ENCODE results near the gene RCN1. TPM values are rescaled to one million over a fixed set of nuclear protein-coding genes. Genes with fewer than 3 reads are reported as not detected.

RCN1 gene
- polyA plus RNA-seq, 2 of the 4 experiments (the other 2 are of a cell fraction): 191 to 234 TPM

DNA sequence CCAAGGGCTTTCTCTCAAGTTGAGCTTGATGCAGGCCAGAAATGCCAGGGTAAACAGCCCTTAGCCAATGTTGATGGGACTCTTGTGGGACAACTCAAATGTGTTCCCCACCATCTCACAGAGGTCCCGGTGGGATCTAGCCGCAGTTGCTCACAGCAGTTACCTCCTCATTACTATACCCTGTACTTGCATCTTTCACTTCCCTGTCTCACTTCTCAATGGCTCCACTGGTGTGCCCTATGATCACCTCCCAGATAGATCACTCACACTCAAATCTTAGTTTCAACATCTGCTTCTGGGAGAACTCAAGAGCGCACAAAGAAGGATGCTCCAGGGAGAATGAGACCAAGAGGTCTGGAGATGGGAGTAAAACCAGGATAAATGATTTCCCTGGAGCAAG, 47.0 kb downstream of the RCN1 start:
- FAIRE-seq (no peak), DNase-seq (ENCODE audit: low read depth in 1 of 2, low spot score in 1 of 2) (no peak), ATAC-seq (no peak)
- H3K27ac ChIP-seq: peak overlapping the region; percentile 9 to 45; a peak in 3 of 6 replicates
- TF ChIP-seq, protein P1, sequence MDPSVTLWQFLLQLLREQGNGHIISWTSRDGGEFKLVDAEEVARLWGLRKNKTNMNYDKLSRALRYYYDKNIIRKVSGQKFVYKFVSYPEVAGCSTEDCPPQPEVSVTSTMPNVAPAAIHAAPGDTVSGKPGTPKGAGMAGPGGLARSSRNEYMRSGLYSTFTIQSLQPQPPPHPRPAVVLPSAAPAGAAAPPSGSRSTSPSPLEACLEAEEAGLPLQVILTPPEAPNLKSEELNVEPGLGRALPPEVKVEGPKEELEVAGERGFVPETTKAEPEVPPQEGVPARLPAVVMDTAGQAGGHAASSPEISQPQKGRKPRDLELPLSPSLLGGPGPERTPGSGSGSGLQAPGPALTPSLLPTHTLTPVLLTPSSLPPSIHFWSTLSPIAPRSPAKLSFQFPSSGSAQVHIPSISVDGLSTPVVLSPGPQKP (IDR thresholded peaks at IDR 0.05; ENCODE audit: low read depth, low read length): no peak
- TF ChIP-seq ZC3H11A (IDR thresholded peaks at IDR 0.05) (no peak), FOXS1 (CRISPR knock-in tag; IDR thresholded peaks at IDR 0.05) (no peak), HOXB13 (CRISPR knock-in tag; IDR thresholded peaks at IDR 0.05; ENCODE audit: low read depth) (no peak), KDM5A (IDR thresholded peaks at IDR 0.05) (no peak), KDM1A (IDR thresholded peaks at IDR 0.05; ENCODE audit: low read depth) (no peak), CHD4 (IDR thresholded peaks at IDR 0.05; ENCODE audit: borderline replicate concordance) (no peak)
- CTCF ChIA-PET: interaction anchor here (1.5 to 2.1 kb wide), 4 partner anchors 13 to 86 kb away, joined by 3 to 9 read pairs (median 6); no protein-coding TSS in a partner anchor
- H3K4me1 ChIP-seq: peaks cover 13% of the 10 kb centered on the region
- no peaks in the 10 kb centered on the region for H3K9me3 ChIP-seq
- 90% methylated on average over 3 of the region's 3 CpGs for WGBS (ENCODE audit: missing lambda C conversion rate)
- H3K4me2 ChIP-seq: peak overlapping the region; percentile 21; the same call in 2 of the 3 replicates
- POLR2A ChIA-PET: interaction anchor here (0.7 to 1.9 kb wide), 3 partner anchors 28 to 47 kb away, joined by 3 to 7 read pairs (median 4); partner anchors contain the start of gene RCN1
- no peak overlapping the region for H3K4me3 ChIP-seq

DNA sequence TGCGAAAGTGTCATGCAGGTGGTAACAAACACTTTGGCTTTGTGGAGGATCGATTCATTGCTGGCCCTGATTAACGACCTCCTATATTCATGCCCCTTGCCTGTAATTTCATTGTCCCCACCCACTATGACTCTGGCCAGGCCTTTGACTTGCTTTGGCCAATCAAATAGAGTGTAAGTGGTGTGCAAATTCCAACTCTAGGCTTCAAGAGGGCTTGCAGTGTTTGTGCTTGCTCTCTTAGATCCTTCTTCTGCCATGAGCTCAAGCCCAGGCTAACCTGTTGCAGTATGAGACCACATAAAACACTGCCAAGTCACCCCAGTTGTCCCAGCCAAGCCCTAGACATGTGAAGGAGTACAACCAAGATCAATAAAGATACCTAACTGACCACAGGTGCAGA, 48.0 kb downstream of the RCN1 start:
- POLR2A ChIA-PET: no interaction called here
- H3K4me2 ChIP-seq: no peak overlapping the region
- FAIRE-seq (no peak), ATAC-seq (no peak), DNase-seq (ENCODE audit: low read depth in 1 of 2, low spot score in 1 of 2) (no peak)
- no peaks in the 10 kb centered on the region for H3K9me3 ChIP-seq
- WGBS (ENCODE audit: missing lambda C conversion rate): 25% methylated on average over 3 of the region's 3 CpGs
- H3K4me3 ChIP-seq: no peak overlapping the region
- TF ChIP-seq ESRRA (IDR thresholded peaks at IDR 0.05; ENCODE audit: borderline replicate concordance, low read length) (no peak), CHD4 (IDR thresholded peaks at IDR 0.05; ENCODE audit: borderline replicate concordance) (no peak), JUNB (IDR thresholded peaks at IDR 0.05) (no peak), SREBF2 (IDR thresholded peaks at IDR 0.05) (no peak)
- CTCF ChIA-PET: no interaction called here
- H3K4me1 ChIP-seq: peaks cover 13% of the 10 kb centered on the region
- H3K27ac ChIP-seq: no peak overlapping the region

DNA sequence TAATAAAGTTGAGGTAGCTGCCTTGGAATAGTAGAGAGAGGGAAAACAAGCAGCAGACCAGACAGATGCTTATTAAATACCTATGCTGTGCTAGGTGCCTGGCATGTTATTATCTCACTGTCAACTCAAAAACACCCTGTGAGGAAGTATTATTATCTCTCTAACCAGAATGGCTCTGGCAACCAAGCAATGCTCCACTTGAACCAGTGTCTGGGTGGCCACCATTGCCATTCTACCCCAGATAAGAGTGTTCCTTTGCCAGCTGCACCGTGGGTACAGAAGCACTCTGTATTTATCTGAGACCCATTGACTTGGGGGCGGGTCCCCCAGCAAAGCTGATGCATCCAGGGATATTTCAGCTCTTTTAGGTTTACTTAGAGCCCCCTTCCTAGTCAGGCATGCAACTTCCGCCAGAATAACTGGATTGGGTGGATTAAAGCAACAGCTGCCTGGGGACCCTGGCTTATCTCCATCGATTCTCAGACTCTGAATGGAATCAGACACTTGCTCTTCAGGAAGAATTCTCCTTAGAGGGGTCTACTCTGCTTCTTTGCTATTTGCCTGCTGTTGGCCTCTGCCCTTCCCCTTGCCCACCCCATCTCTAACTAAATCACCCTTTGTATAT, 49.1 kb downstream of the RCN1 start:
- Histone ChIP-seq H3K4me1 (peaks cover 13% of the 10 kb centered on the region), H3K27ac (no peak overlapping the region), H3K4me3 (no peak overlapping the region), H3K4me2 (no peak overlapping the region), H3K9me3 (no peaks in the 10 kb centered on the region)
- ChIA-PET POLR2A (no interaction called here), CTCF (interaction anchor here (1.1 to 1.2 kb wide), 2 partner anchors 36 to 88 kb away, joined by 6 to 7 read pairs; no protein-coding TSS in a partner anchor)
- no peak for ATAC-seq
- TF ChIP-seq, protein P2, sequence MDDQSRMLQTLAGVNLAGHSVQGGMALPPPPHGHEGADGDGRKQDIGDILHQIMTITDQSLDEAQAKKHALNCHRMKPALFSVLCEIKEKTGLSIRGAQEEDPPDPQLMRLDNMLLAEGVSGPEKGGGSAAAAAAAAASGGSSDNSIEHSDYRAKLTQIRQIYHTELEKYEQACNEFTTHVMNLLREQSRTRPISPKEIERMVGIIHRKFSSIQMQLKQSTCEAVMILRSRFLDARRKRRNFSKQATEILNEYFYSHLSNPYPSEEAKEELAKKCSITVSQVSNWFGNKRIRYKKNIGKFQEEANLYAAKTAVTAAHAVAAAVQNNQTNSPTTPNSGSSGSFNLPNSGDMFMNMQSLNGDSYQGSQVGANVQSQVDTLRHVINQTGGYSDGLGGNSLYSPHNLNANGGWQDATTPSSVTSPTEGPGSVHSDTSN (IDR thresholded peaks at IDR 0.05): no peak
- TF ChIP-seq HOXB13 (CRISPR knock-in tag; IDR thresholded peaks at IDR 0.05; ENCODE audit: low read depth) (no peak), CHD2 (IDR thresholded peaks at IDR 0.05; ENCODE audit: low read length, partially characterized antibody) (no peak), FOXS1 (CRISPR knock-in tag; IDR thresholded peaks at IDR 0.05) (no peak), HEYL (CRISPR knock-in tag; IDR thresholded peaks at IDR 0.05) (no peak), SREBF2 (IDR thresholded peaks at IDR 0.05) (no peak), ZNF302 (CRISPR knock-in tag; IDR thresholded peaks at IDR 0.05) (no peak), POLR2AphosphoS2 (conservative IDR thresholded peaks at IDR 0.05; ENCODE audit: low read length) (no peak), TFCP2L1 (CRISPR knock-in tag; IDR thresholded peaks at IDR 0.05) (no peak)
- TF ChIP-seq, protein P3, sequence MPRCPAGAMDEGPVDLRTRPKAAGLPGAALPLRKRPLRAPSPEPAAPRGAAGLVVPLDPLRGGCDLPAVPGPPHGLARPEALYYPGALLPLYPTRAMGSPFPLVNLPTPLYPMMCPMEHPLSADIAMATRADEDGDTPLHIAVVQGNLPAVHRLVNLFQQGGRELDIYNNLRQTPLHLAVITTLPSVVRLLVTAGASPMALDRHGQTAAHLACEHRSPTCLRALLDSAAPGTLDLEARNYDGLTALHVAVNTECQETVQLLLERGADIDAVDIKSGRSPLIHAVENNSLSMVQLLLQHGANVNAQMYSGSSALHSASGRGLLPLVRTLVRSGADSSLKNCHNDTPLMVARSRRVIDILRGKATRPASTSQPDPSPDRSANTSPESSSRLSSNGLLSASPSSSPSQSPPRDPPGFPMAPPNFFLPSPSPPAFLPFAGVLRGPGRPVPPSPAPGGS (IDR thresholded peaks at IDR 0.05): no peak
- TF ChIP-seq, protein P4, sequence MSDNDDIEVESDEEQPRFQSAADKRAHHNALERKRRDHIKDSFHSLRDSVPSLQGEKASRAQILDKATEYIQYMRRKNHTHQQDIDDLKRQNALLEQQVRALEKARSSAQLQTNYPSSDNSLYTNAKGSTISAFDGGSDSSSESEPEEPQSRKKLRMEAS (IDR thresholded peaks at IDR 0.05): no peak
- TF ChIP-seq, protein P5, sequence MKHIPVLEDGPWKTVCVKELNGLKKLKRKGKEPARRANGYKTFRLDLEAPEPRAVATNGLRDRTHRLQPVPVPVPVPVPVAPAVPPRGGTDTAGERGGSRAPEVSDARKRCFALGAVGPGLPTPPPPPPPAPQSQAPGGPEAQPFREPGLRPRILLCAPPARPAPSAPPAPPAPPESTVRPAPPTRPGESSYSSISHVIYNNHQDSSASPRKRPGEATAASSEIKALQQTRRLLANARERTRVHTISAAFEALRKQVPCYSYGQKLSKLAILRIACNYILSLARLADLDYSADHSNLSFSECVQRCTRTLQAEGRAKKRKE (CRISPR knock-in tag; IDR thresholded peaks at IDR 0.05; ENCODE audit: low read depth): no peak
- DNase-seq (ENCODE audit: low read depth in 1 of 2, low spot score in 1 of 2): no peak
- FAIRE-seq: no peak
- WGBS (ENCODE audit: missing lambda C conversion rate): 18% methylated on average over 4 of the region's 4 CpGs

Data from A549 (cell line).